PFSK-1 (cell line): ENCODE results near the gene OMG.

Source experiments
- FOXP2 ChIP-seq: optimal IDR thresholded peaks from 2 replicates; pipeline ENCODE3; 2011; ENCODE audit warnings: borderline replicate concordance, control low read depth, inconsistent platforms; ENCODE audit not compliant: insufficient read depth; ENCODE audit errors: extremely low read length, extremely low read depth
- POLR2AphosphoS5 ChIP-seq: IDR thresholded peaks from 2 replicates; pipeline ENCODE4 v1.6.1; 2012; ENCODE audit warnings: low read depth, mild to moderate bottlenecking, control low read depth, low read length, moderate library complexity
- REST ChIP-seq, 2 experiments: IDR thresholded peaks; 2 replicates each; pipeline versions ENCODE4 v1.6.1 to v1.8.0; 2011 to 2012; ENCODE audit warnings: low read depth in 2 of 2, low read length in 2 of 2, control low read depth in 1 of 2, inconsistent platforms in 1 of 2, mild to moderate bottlenecking in 1 of 2, moderate library complexity in 1 of 2; ENCODE audit not compliant: insufficient read depth in 1 of 2
- SIN3A ChIP-seq: IDR thresholded peaks from 2 replicates; pipeline ENCODE4 v1.6.1; 2012; ENCODE audit warnings: mild to moderate bottlenecking, low read length, moderate library complexity, borderline replicate concordance; ENCODE audit not compliant: insufficient read depth
- TAF1 ChIP-seq: IDR thresholded peaks from 2 replicates; pipeline ENCODE4 v1.6.1; 2012; ENCODE audit warnings: low read length, control low read depth, borderline replicate concordance; ENCODE audit not compliant: insufficient read depth

The OMG gene

DNA sequence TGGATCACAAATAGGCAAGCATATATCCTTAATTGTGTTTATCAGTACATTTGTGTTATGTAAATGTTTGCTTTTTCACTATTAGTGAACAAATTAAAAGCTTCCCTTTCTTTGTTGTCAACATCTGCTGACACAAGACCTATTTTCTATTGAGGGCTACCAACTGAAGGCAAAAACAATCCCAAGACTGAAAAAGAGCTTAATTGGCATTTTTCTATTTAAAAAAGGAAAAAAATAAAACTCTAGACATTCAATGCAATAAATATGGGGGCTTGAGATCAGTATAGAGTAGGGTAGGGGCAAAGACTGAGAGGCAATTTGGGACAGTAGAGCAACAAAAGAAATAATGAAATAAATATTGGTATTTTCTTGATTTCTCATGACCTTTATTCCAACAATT is 24.2 kb downstream of the OMG start:
- no peak for TF ChIP-seq FOXP2
- TF ChIP-seq TAF1: no peak
- no peak for TF ChIP-seq REST (IDR thresholded peaks at IDR 0.05; ENCODE audit: insufficient read depth in 1 of 2, low read depth in 2 of 2, low read length in 2 of 2)
- no peak for TF ChIP-seq SIN3A
- no peak for TF ChIP-seq POLR2AphosphoS5

GRCh38 chr17:31272236-31272635 is 24.8 kb downstream of the OMG start:
- TF ChIP-seq SIN3A (no peak), TAF1 (no peak), FOXP2 (no peak)

DNA sequence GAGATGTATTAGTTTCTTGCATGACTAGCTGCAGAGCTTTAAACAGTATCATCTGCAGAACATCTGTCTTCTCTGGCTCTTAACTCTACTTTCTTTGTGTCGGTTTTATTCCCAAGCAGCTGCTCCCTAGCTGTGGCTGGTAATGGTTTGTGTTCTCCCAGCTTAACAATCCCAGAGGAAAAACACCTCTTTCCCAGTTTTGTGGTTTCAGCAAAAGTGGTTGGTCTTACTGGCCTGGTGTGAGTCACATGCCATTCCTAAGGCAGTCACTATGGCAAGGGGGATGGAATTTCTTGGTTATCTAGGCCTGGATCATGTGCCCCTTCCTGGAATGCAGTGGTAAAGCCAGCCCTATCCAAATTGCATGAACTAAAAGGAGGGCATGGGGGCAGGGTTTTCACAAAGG is 27.5 kb downstream of the OMG start:
- TF ChIP-seq REST (IDR thresholded peaks at IDR 0.05; ENCODE audit: insufficient read depth in 1 of 2, low read depth in 2 of 2, low read length in 2 of 2) (no peak), TAF1 (no peak), FOXP2 (no peak), POLR2AphosphoS5 (no peak), SIN3A (no peak)

- no peak for TF ChIP-seq TAF1
- no peak for TF ChIP-seq POLR2AphosphoS5
- no peak for TF ChIP-seq SIN3A
- no peak for TF ChIP-seq REST (IDR thresholded peaks at IDR 0.05; ENCODE audit: insufficient read depth in 1 of 2, low read depth in 2 of 2, low read length in 2 of 2)
- TF ChIP-seq FOXP2: no peak
These were observed 27.9 kb downstream of the OMG start for GRCh38 chr17:31269036-31269577.

DNA sequence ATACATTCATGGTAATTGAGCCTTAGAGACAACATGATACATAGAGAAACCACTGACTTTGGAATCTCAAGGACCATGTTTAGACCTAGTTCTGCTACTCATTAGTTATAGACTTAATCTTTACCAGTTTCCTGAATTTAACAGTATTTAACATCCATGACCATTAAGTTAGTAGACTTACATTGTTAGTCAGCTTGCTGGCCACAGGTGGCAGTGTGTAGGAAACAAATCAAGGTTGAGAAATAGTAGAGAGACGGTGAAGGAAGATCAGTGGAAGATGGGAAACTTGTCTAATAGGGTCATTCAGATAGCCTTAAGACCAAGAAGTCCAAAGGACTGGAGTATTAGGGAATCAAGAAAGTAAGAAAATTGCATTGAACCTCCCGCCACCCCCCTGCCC is 31.0 kb downstream of the OMG start:
- no peak for TF ChIP-seq REST (IDR thresholded peaks at IDR 0.05; ENCODE audit: insufficient read depth in 1 of 2, low read depth in 2 of 2, low read length in 2 of 2)
- no peak for TF ChIP-seq POLR2AphosphoS5
- no peak for TF ChIP-seq FOXP2
- no peak for TF ChIP-seq TAF1
- no peak for TF ChIP-seq SIN3A
